Fibroblast of the aortic adventitia (primary cell): ENCODE data around the gene SORT1. TPM values are rescaled to one million over a fixed set of nuclear protein-coding genes. Genes with fewer than 3 reads are reported as not detected.

ENCODE experiments used
- DNase-seq: peaks from one replicate; pipeline ENCODE4 v3.0.0-alpha.2; 2010; ENCODE audit warnings: low read depth
- H3K4me3 ChIP-seq: 2 replicates; pipeline ENCODE4 v1.5.1; 2011; ENCODE audit warnings: low read depth, mild to moderate bottlenecking, control low read depth, low read length, moderate library complexity
- CTCF ChIP-seq: IDR thresholded peaks from 2 replicates; pipeline ENCODE4 v1.5.1; 2011; ENCODE audit warnings: mild to moderate bottlenecking, low read length, control low read depth, inconsistent platforms; ENCODE audit not compliant: insufficient read depth
- total RNA-seq: library from RNA; depleted of rRNA; stranded (reverse); fragments of >200 nt; gene quantifications from 2 replicates; pipeline ENCODE4 v1.2.3, GENCODE V29; 2012; ENCODE audit warnings: low replicate concordance

The SORT1 gene
- total RNA-seq, 1 donor: 4.5 TPM

DNA sequence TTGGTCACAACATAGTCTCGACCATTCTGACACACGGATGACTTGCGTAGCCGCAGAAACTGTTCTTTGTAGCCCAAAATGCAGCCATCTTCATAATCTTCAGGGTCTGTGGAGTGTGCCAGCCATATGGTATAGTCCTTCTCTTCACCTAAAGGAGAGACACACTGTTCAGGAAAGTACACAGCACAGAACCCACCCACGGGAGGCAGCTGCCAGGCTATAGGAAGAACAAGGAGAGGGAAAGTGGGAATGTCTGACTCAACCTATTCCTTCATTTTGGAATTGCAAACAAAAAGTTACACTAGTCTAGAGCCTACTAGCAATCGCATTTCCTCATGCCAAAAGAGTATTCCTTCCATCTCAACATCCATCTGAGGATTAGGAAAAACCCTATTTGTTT lies 74.7 kb downstream of the SORT1 start:
- DNase-seq: no peak
- no peak overlapping the region for H3K4me3 ChIP-seq
- TF ChIP-seq CTCF: no peak

- TF ChIP-seq CTCF: no peak
- no peak for DNase-seq
- H3K4me3 ChIP-seq: no peak overlapping the region
Observed at GRCh38 chr1:109319114-109319513, 78.6 kb downstream of the SORT1 start.

DNA sequence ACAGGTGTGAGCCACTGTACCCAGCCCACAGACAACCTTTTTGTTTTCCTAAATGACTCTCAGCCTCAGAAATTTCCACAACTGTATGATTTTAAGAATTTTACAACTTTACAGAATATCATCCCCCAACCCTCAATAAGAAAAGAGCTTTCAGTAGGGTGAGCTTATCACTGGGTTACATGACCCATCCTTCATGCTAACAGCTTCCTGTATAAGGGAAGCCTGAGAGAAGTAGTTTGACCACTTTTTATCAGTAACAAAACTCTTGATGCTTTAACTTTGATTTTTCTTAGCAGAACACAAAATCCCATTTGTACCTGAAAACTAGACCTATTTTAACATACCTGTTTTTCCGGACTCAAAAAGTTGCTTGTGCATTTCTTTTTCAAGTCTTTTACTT lies 81.2 kb downstream of the SORT1 start:
- DNase-seq: no peak
- TF ChIP-seq CTCF: no peak
- H3K4me3 ChIP-seq: no peak overlapping the region

DNA sequence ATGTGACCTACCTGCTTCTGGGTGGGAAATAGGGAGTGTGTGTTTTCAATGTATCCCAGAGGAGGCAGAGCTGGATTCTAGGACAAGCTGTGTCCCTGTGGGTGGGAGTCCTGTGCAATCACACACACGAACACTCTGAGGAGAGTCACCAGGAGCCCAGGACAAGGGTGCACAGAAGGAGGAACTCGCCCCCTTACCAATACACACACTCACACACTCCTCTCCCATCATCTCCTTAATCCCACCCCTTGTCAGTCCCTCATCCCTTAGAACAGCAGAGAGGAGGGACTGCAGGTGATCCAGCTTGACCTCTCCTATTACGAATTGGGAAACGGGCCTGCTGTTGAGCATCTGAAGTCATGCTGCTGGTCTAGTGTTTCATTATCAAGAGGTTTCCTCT lies 82.4 kb downstream of the SORT1 start:
- no peak for DNase-seq
- H3K4me3 ChIP-seq: no peak overlapping the region
- no peak for TF ChIP-seq CTCF

DNA sequence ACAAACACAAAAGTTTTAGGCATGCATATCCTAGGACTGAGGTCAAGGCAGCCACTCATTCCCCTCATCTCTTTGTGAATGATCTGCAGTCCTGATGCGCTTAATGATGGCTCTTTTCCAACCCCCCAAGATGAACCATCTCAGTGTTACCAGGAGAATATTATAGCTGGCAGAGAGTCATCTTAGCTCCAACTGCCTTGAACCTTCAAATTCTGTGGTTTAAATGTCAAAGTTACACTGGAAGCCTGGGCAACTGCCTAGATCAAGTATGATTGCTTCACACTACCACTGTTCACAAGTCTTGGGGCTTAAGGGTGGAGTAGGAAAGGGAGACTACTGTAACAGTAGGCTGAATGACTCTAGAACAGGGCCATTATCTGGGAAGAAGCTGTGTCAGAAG lies 82.9 kb downstream of the SORT1 start:
- TF ChIP-seq CTCF: no peak
- peak; percentile 4 for DNase-seq
- H3K4me3 ChIP-seq: no peak overlapping the region

- H3K4me3 ChIP-seq: no peak overlapping the region
- DNase-seq: no peak
- no peak for TF ChIP-seq CTCF
Observed at GRCh38 chr1:109312978-109313775, 84.5 kb downstream of the SORT1 start.

GRCh38 chr1:109312246-109312645 lies 85.5 kb downstream of the SORT1 start:
- DNase-seq: no peak
- TF ChIP-seq CTCF: no peak
- H3K4me3 ChIP-seq: no peak overlapping the region
